PFSK-1 (cell line): ENCODE results near the gene CDRT15.

Source experiments
- POLR2AphosphoS5 ChIP-seq: IDR thresholded peaks from 2 replicates; pipeline ENCODE4 v1.6.1; 2012; ENCODE audit warnings: low read depth, mild to moderate bottlenecking, control low read depth, low read length, moderate library complexity
- TAF1 ChIP-seq: IDR thresholded peaks from 2 replicates; pipeline ENCODE4 v1.6.1; 2012; ENCODE audit warnings: low read length, control low read depth, borderline replicate concordance; ENCODE audit not compliant: insufficient read depth

- TF ChIP-seq TAF1 = no peak
- TF ChIP-seq POLR2AphosphoS5 = no peak
Observed at GRCh38 chr17:14214271-14214670, 22.4 kb downstream of the CDRT15 start.
